H1 (cell line): ENCODE results near the gene TFAP2E. TPM values are rescaled to one million over a fixed set of nuclear protein-coding genes. Genes with fewer than 3 reads are reported as not detected.

Source experiments
- CTCF ChIA-PET: fragments of 300-600 bp; sonication (Branson Sonifier 250); formaldehyde crosslinking; loops from one replicate; lab custom pipeline; 2021; ENCODE audit not compliant: partially characterized antibody; lab: Charles Lee
- POLR2A ChIA-PET: fragments of 300-600 bp; sonication (Branson Sonifier 250); formaldehyde crosslinking; loops from one replicate; lab custom pipeline; 2021; ENCODE audit warnings: inconsistent platforms; ENCODE audit not compliant: partially characterized antibody; lab: Charles Lee
- DNase-seq, 2 experiments: peaks; one replicate each; pipeline versions ENCODE4 v3.0.0 to v3.0.0-alpha.2; 2010 to 2022; ENCODE audit warnings: low spot score in 2 of 2, low read depth in 1 of 2, mixed read lengths in 1 of 2
- FAIRE-seq: peaks from 2 replicates; lab custom pipeline; 2011; peaks lifted over from hg19 to GRCh38; lab: Jason Lieb, UNC
- H2AFZ ChIP-seq: 2 replicates; pipeline ENCODE4 v1.8.1; 2012; ENCODE audit warnings: low read length, inconsistent platforms
- H2AK5ac ChIP-seq: 2 replicates; pipeline ENCODE4 v1.6.1; 2013; ENCODE audit warnings: low read depth, low read length
- H2BK120ac ChIP-seq: replicated peaks from 2 replicates; pipeline ENCODE3; 2013; ENCODE audit warnings: low read depth, low read length, inconsistent platforms
- H2BK12ac ChIP-seq: 2 replicates; pipeline ENCODE4 v1.6.1; 2013; ENCODE audit warnings: low read depth, low read length
- H2BK15ac ChIP-seq: 2 replicates; pipeline ENCODE4 v1.6.1; 2013; ENCODE audit warnings: low read length
- H2BK20ac ChIP-seq: 2 replicates; pipeline ENCODE4 v1.6.1; 2013; ENCODE audit warnings: low read length
- H2BK5ac ChIP-seq: 2 replicates; pipeline ENCODE4 v1.6.1; 2013; ENCODE audit warnings: low read depth, low read length
- H3K14ac ChIP-seq: 2 replicates; pipeline ENCODE4 v1.6.1; 2013; ENCODE audit warnings: inconsistent platforms; ENCODE audit not compliant: insufficient read length
- H3K18ac ChIP-seq: 2 replicates; pipeline ENCODE4 v1.6.1; 2013; ENCODE audit warnings: low read length; ENCODE audit errors: extremely low read depth
- H3K23ac ChIP-seq: 2 replicates; pipeline ENCODE4 v1.6.1; 2013; ENCODE audit warnings: inconsistent platforms; ENCODE audit not compliant: insufficient read length
- H3K23me2 ChIP-seq: 2 replicates; pipeline ENCODE4 v1.6.1; 2013; ENCODE audit warnings: low read depth, low read length
- H3K27ac ChIP-seq: 2 replicates; pipeline ENCODE4 v1.6.1; 2011; ENCODE audit warnings: low read depth, low read length, inconsistent platforms
- H3K27me3 ChIP-seq, 4 experiments: replicated peaks in 1 of 4; 1 replicate in 1 of 4; 2 replicates in 3 of 4; pipeline versions ENCODE4 v1.6.1 to v1.8.1; 2011 to 2013; ENCODE audit warnings: low read length in 3 of 4, mild to moderate bottlenecking in 3 of 4, inconsistent platforms in 2 of 4, mixed read lengths in 2 of 4, moderate library complexity in 1 of 4; ENCODE audit not compliant: control insufficient read depth in 3 of 4, insufficient read depth in 3 of 4; ENCODE audit errors: extremely low read depth in 1 of 4
- H3K36me3 ChIP-seq, 4 experiments: 2 replicates each; pipeline versions ENCODE4 v1.6.1 to v1.8.1; 2011 to 2013; ENCODE audit warnings: mild to moderate bottlenecking in 4 of 4, low read length in 3 of 4, moderate library complexity in 2 of 4, control low read depth in 1 of 4, inconsistent platforms in 1 of 4; ENCODE audit not compliant: insufficient read depth in 4 of 4, control insufficient read depth in 2 of 4
- H3K4ac ChIP-seq: replicated peaks from 2 replicates; pipeline ENCODE3; 2013; ENCODE audit warnings: low read length, low read depth, mixed read lengths, inconsistent platforms; ENCODE audit not compliant: insufficient read length
- H3K4me1 ChIP-seq, 4 experiments: replicated peaks in 1 of 4; 1 replicate in 1 of 4; 2 replicates in 3 of 4; pipeline versions ENCODE4 v1.6.1 to v1.8.1; 2011 to 2013; ENCODE audit warnings: low read length in 3 of 4, inconsistent platforms in 2 of 4, mixed read lengths in 1 of 4; ENCODE audit not compliant: insufficient read depth in 4 of 4, control insufficient read depth in 3 of 4
- H3K4me2 ChIP-seq, 2 experiments: 2 replicates each; pipeline versions ENCODE4 v1.6.1 to v1.8.1; 2011 to 2013; ENCODE audit warnings: low read depth in 2 of 2, low read length in 2 of 2, control low read depth in 1 of 2, inconsistent platforms in 1 of 2, mild to moderate bottlenecking in 1 of 2; ENCODE audit not compliant: insufficient read depth in 1 of 2
- H3K4me3 ChIP-seq, 4 experiments: fragments of 200-600, 300-600 bp in 1 of 4; sonication (generic), shearing (Covaris generic), sonication (Bioruptor Twin) in 1 of 4; 2 replicates each; pipeline versions ENCODE4 v1.5.1 to v1.8.1; 2011 to 2016; ENCODE audit warnings: low read length in 4 of 4, low read depth in 3 of 4, control low read depth in 2 of 4, inconsistent platforms in 2 of 4, mild to moderate bottlenecking in 2 of 4, mixed read lengths in 1 of 4, moderate library complexity in 1 of 4; ENCODE audit not compliant: insufficient read depth in 2 of 4; ENCODE audit errors: extremely low read depth in 1 of 4
- H3K56ac ChIP-seq: replicated peaks from 2 replicates; pipeline ENCODE3; 2013; ENCODE audit warnings: low read depth, mild to moderate bottlenecking, mixed read lengths, low read length, inconsistent platforms; ENCODE audit not compliant: insufficient read length
- H3K79me1 ChIP-seq: 2 replicates; pipeline ENCODE4 v1.6.1; 2013; ENCODE audit warnings: low read depth, low read length, control low read depth
- H3K79me2 ChIP-seq, 2 experiments: 2 replicates each; pipeline versions ENCODE4 v1.6.1 to v1.8.1; 2012 to 2013; ENCODE audit warnings: low read length in 2 of 2, mild to moderate bottlenecking in 2 of 2, inconsistent platforms in 1 of 2; ENCODE audit not compliant: insufficient read depth in 2 of 2, control insufficient read depth in 1 of 2
- H3K9ac ChIP-seq, 4 experiments: replicated peaks in 1 of 4; 1 replicate in 1 of 4; 2 replicates in 3 of 4; pipeline versions ENCODE4 v1.6.1 to v1.8.1; 2011 to 2013; ENCODE audit warnings: low read depth in 3 of 4, low read length in 3 of 4, control low read depth in 2 of 4, mild to moderate bottlenecking in 2 of 4, moderate library complexity in 2 of 4, inconsistent platforms in 1 of 4; ENCODE audit errors: extremely low read depth in 1 of 4
- H3K9me3 ChIP-seq, 2 experiments: 2 replicates each; pipeline versions ENCODE4 v1.6.1 to v1.8.1; 2012 to 2013; ENCODE audit warnings: mild to moderate bottlenecking in 2 of 2, moderate library complexity in 2 of 2, control low read depth in 1 of 2, inconsistent platforms in 1 of 2, low read depth in 1 of 2, low read length in 1 of 2, mixed read lengths in 1 of 2; ENCODE audit not compliant: insufficient read depth in 2 of 2
- H4K20me1 ChIP-seq, 2 experiments: replicated peaks in 1 of 2; 2 replicates each; pipeline versions ENCODE3 to v1.8.1; 2011 to 2013; ENCODE audit warnings: inconsistent platforms in 2 of 2, low read length in 2 of 2, mild to moderate bottlenecking in 1 of 2; ENCODE audit not compliant: insufficient read depth in 2 of 2, control insufficient read depth in 1 of 2
- H4K5ac ChIP-seq: 2 replicates; pipeline ENCODE4 v1.6.1; 2013; ENCODE audit warnings: low read length, low read depth, mixed read lengths, inconsistent platforms; ENCODE audit not compliant: insufficient read length
- H4K8ac ChIP-seq: 2 replicates; pipeline ENCODE4 v1.8.0; 2013; ENCODE audit warnings: mild to moderate bottlenecking, moderate library complexity, low read length, inconsistent platforms; ENCODE audit not compliant: insufficient read depth; ENCODE audit errors: extremely low read depth
- H4K91ac ChIP-seq: replicated peaks from 2 replicates; pipeline ENCODE3; 2013; ENCODE audit warnings: low read length, mixed read lengths, inconsistent platforms; ENCODE audit not compliant: insufficient read length
- ASH2L ChIP-seq: fragments of 200-600, 300-600 bp; sonication (generic); IDR thresholded peaks from one replicate; pipeline ENCODE4 v1.7.1; 2017; ENCODE audit warnings: low read length
- BCL11A ChIP-seq, 2 experiments: IDR thresholded peaks; one replicate each; pipeline ENCODE4 v1.6.1; 2011; ENCODE audit warnings: low read depth in 2 of 2, low read length in 2 of 2, mild to moderate bottlenecking in 2 of 2
- EGR1 ChIP-seq: IDR thresholded peaks from 2 replicates; pipeline ENCODE4 v1.6.1; 2011; ENCODE audit warnings: low read depth, low read length, borderline replicate concordance
- GABPA ChIP-seq: IDR thresholded peaks from 2 replicates; pipeline ENCODE4 v1.6.1; 2011; ENCODE audit warnings: mild to moderate bottlenecking, low read length, moderate library complexity, borderline replicate concordance; ENCODE audit not compliant: insufficient read depth
- KDM5A ChIP-seq: fragments of 200-600 bp; IDR thresholded peaks from 2 replicates; pipeline ENCODE4 v1.7.1; 2012; ENCODE audit warnings: mild to moderate bottlenecking, low read length, inconsistent platforms, mixed read lengths
- MAFK ChIP-seq: IDR thresholded peaks from 2 replicates; pipeline ENCODE4 v1.6.1; 2012; ENCODE audit warnings: low read depth, mild to moderate bottlenecking, improper control_type of control experiment, low read length
- MAX ChIP-seq: IDR thresholded peaks from 2 replicates; pipeline ENCODE4 v1.6.1; 2012; ENCODE audit warnings: inconsistent platforms
- POLR2AphosphoS5 ChIP-seq: IDR thresholded peaks from 2 replicates; pipeline ENCODE4 v1.6.1; 2011; ENCODE audit warnings: low read depth, low read length
- RBBP5 ChIP-seq: IDR thresholded peaks from 2 replicates; pipeline ENCODE4 v1.7.1; 2012; ENCODE audit warnings: low read depth, mild to moderate bottlenecking, inconsistent platforms, low read length, moderate library complexity, borderline replicate concordance
- RFX5 ChIP-seq: IDR thresholded peaks from 2 replicates; pipeline ENCODE4 v1.6.1; 2011; ENCODE audit warnings: low read depth, low read length, improper control_type of control experiment, borderline replicate concordance
- SP2 ChIP-seq: IDR thresholded peaks from 2 replicates; pipeline ENCODE4 v1.6.1; 2012; ENCODE audit warnings: mild to moderate bottlenecking, low read length, inconsistent platforms
- ZNF274 ChIP-seq: IDR thresholded peaks from 2 replicates; pipeline ENCODE4 v1.7.0; 2012; ENCODE audit warnings: low read length, borderline replicate concordance; ENCODE audit errors: extremely low read depth
- WGBS, 2 experiments: shearing (Covaris generic) in 1 of 2; methylation state at CpG; one replicate each; pipeline versions ENCODE4 v1.1.6 to v1.1.7; 2013 to 2015; ENCODE audit warnings: low lambda C conversion rate in 2 of 2, mixed read lengths in 2 of 2, inconsistent platforms in 1 of 2, low coverage in 1 of 2, missing lambda C conversion rate in 1 of 2; ENCODE audit not compliant: insufficient replicate concordance in 2 of 2, insufficient coverage in 1 of 2, insufficient read length in 1 of 2; ENCODE audit errors: extremely low coverage in 1 of 2, missing lambda C conversion rate in 1 of 2; 5-methylcytosine and 5-hydroxymethylcytosine counted together
- polyA plus RNA-seq, 7 experiments: library from polyadenylated mRNA; depleted of rRNA in 3 of 7; stranded (reverse) in 5 of 7; unstranded in 2 of 7; fragments of >200 nt in 5 of 7; fragments of 200-250 nt in 2 of 7; gene quantifications; 1 replicate in 5 of 7; 2 replicates in 1 of 7; 4 replicates in 1 of 7; pipeline versions ENCODE4 v1.2.1 to v1.2.3, GENCODE V29; 2011 to 2013; ENCODE audit warnings: missing spikeins in 2 of 7, mixed read lengths in 2 of 7
- total RNA-seq: library from RNA; stranded (reverse); fragmentation: NEBNext Ultra II Directional; extraction: Animal tissue kit (Norgen Biotek cat#: 25700); gene quantifications from 2 replicates; pipeline ENCODE4 v1.2.1, GENCODE V29; 2021
- TF ChIP-seq, protein P1 (sequence below): IDR thresholded peaks from 2 replicates; pipeline ENCODE4 v1.6.1; 2011; ENCODE audit warnings: low read length, improper control_type of control experiment

The TFAP2E gene
- total and polyA plus RNA-seq, 2 of the 8 experiments (the other 6 are each of a cell fraction or from before 2014, with no cell fraction given), result 0.24 to 0.50 TPM

GRCh38 chr1:35591211-35591610 is 18.1 kb downstream of the TFAP2E start:
- Histone ChIP-seq H3K27ac (no peak overlapping the region), H3K9me3 (no peaks in the 10 kb centered on the region), H2AK5ac (no peak overlapping the region), H4K5ac (no peak overlapping the region), H3K56ac (no peak overlapping the region), H3K4me2 (no peak overlapping the region), H4K8ac (no peak overlapping the region), H2BK15ac (no peak overlapping the region), H3K23me2 (no peaks in the 10 kb centered on the region; the same call in 1 of the 2 replicates), H3K79me1 (0 out of 2 replicates have a peak, but pooled peaks cover 2% of the 10 kb centered on the region), H3K4me3 (no peak overlapping the region), H2BK5ac (no peak overlapping the region), H3K18ac (no peak overlapping the region), H4K20me1 (peaks cover 0 to 15% of the 10 kb centered on the region in 2 experiments), H2BK120ac (no peak overlapping the region), H3K27me3 (no peaks in the 10 kb centered on the region), H3K14ac (no peak overlapping the region), H3K4ac (no peak overlapping the region), H3K4me1 (peaks cover 0 to 8% (median 3%) of the 10 kb centered on the region in 4 experiments; a peak in 3 of 7 replicates), H3K9ac (no peak overlapping the region), H3K79me2 (no peaks in the 10 kb centered on the region), H2BK20ac (no peak overlapping the region), H3K36me3 (peaks cover 0 to 3% (median 0%) of the 10 kb centered on the region in 4 experiments; a peak in 1 of 8 replicates), H2BK12ac (no peak overlapping the region), H4K91ac (no peak overlapping the region), H2AFZ (no peak overlapping the region), H3K23ac (no peak overlapping the region)
- POLR2A ChIA-PET, result interaction anchor here (1.4 kb wide), 2 partner anchors 8 to 23 kb away, joined by 3 read pairs; no protein-coding TSS in a partner anchor
- FAIRE-seq (no peak), DNase-seq (no peak)
- CTCF ChIA-PET, result interaction anchor here (0.6 to 1.7 kb wide), 5 partner anchors 12 to 136 kb away, joined by 3 to 5 read pairs (median 3); no protein-coding TSS in a partner anchor
- 94% methylated on average over 8 of the region's 8 CpGs; no CpG with 5 or more reads in 1 of the 2 experiments for WGBS, 2 experiments
- TF ChIP-seq EGR1 (no peak), BCL11A (IDR thresholded peaks at IDR 0.05; ENCODE audit: low read depth in 2 of 2, low read length in 2 of 2) (no peak), RBBP5 (no peak), KDM5A (no peak), ASH2L (no peak), ZNF274 (no peak), MAX (no peak), MAFK (no peak), GABPA (no peak), RFX5 (no peak), SP2 (no peak), POLR2AphosphoS5 (no peak)
- TF ChIP-seq, protein P1, sequence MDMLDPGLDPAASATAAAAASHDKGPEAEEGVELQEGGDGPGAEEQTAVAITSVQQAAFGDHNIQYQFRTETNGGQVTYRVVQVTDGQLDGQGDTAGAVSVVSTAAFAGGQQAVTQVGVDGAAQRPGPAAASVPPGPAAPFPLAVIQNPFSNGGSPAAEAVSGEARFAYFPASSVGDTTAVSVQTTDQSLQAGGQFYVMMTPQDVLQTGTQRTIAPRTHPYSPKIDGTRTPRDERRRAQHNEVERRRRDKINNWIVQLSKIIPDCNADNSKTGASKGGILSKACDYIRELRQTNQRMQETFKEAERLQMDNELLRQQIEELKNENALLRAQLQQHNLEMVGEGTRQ, result no peak
